H9 (cell line): ENCODE data around the gene PHACTR1. TPM values are rescaled to one million over a fixed set of nuclear protein-coding genes. Genes with fewer than 3 reads are reported as not detected.

ENCODE experiments used
- DNase-seq: peaks from one replicate; pipeline ENCODE4 v3.0.0-alpha.2; 2017
- H2AFZ ChIP-seq: one replicate; pipeline ENCODE4 v1.6.1; 2013; ENCODE audit warnings: mild to moderate bottlenecking, low read length, control low read depth, moderate library complexity
- H2AK5ac ChIP-seq: 2 replicates; pipeline ENCODE4 v1.6.1; 2013; ENCODE audit warnings: low read length, control low read depth, mixed read lengths; ENCODE audit not compliant: insufficient read length
- H2BK120ac ChIP-seq: one replicate; pipeline ENCODE4 v1.6.1; 2013; ENCODE audit warnings: low read depth, mild to moderate bottlenecking, low read length, control low read depth, inconsistent platforms; ENCODE audit not compliant: poor library complexity, severe bottlenecking
- H2BK12ac ChIP-seq: 2 replicates; pipeline ENCODE4 v1.6.1; 2013; ENCODE audit warnings: low read length, control low read depth, mixed read lengths, low read depth; ENCODE audit not compliant: insufficient read length
- H2BK15ac ChIP-seq: 2 replicates; pipeline ENCODE4 v1.6.1; 2013; ENCODE audit warnings: low read depth, low read length, control low read depth
- H2BK20ac ChIP-seq: one replicate; pipeline ENCODE4 v1.6.1; 2013; ENCODE audit warnings: low read depth, mild to moderate bottlenecking, low read length, control low read depth, inconsistent platforms; ENCODE audit not compliant: poor library complexity, severe bottlenecking
- H2BK5ac ChIP-seq: 2 replicates; pipeline ENCODE4 v1.6.1; 2013; ENCODE audit warnings: low read length, control low read depth, mixed read lengths; ENCODE audit not compliant: insufficient read length
- H3K14ac ChIP-seq: 2 replicates; pipeline ENCODE4 v1.6.1; 2013; ENCODE audit warnings: low read length, control low read depth; ENCODE audit not compliant: insufficient read depth
- H3K18ac ChIP-seq: 2 replicates; pipeline ENCODE4 v1.6.1; 2013; ENCODE audit warnings: low read depth, mild to moderate bottlenecking, mixed read lengths, low read length, control low read depth; ENCODE audit not compliant: insufficient read length
- H3K23ac ChIP-seq: 2 replicates; pipeline ENCODE4 v1.6.1; 2013; ENCODE audit warnings: low read length, control low read depth, mixed read lengths, low read depth; ENCODE audit not compliant: insufficient read length
- H3K23me2 ChIP-seq: 2 replicates; pipeline ENCODE4 v1.6.1; 2013; ENCODE audit warnings: low read depth, mild to moderate bottlenecking, mixed read lengths, low read length, control low read depth; ENCODE audit not compliant: insufficient read length, poor library complexity, severe bottlenecking
- H3K27ac ChIP-seq: 2 replicates; pipeline ENCODE4 v1.5.1; 2013; ENCODE audit warnings: low read length, control low read depth, mixed read lengths, low read depth; ENCODE audit not compliant: insufficient read length
- H3K27me3 ChIP-seq: 2 replicates; pipeline ENCODE4 v1.6.1; 2013; ENCODE audit warnings: low read length, control low read depth, inconsistent platforms; ENCODE audit not compliant: insufficient read depth
- H3K4ac ChIP-seq: 2 replicates; pipeline ENCODE4 v1.6.1; 2013; ENCODE audit warnings: low read depth, mild to moderate bottlenecking, control low read depth, inconsistent platforms, low read length, moderate library complexity
- H3K4me1 ChIP-seq: 2 replicates; pipeline ENCODE4 v1.6.1; 2013; ENCODE audit warnings: low read length, control low read depth, inconsistent platforms; ENCODE audit not compliant: insufficient read depth
- H3K4me2 ChIP-seq: 2 replicates; pipeline ENCODE4 v1.6.1; 2013; ENCODE audit warnings: low read length, control low read depth, mixed read lengths; ENCODE audit not compliant: insufficient read length, insufficient read depth
- H3K56ac ChIP-seq: 2 replicates; pipeline ENCODE4 v1.6.1; 2013; ENCODE audit warnings: low read depth, mild to moderate bottlenecking, mixed read lengths, low read length, control low read depth; ENCODE audit not compliant: insufficient read length
- H3K79me1 ChIP-seq: 2 replicates; pipeline ENCODE4 v1.6.1; 2013; ENCODE audit warnings: low read depth, mild to moderate bottlenecking, moderate library complexity, low read length, control low read depth, inconsistent platforms; ENCODE audit not compliant: insufficient read depth, poor library complexity, severe bottlenecking
- H3K79me2 ChIP-seq: 2 replicates; pipeline ENCODE4 v1.6.1; 2013; ENCODE audit warnings: low read length, control low read depth, inconsistent platforms; ENCODE audit not compliant: insufficient read depth
- H3K9ac ChIP-seq: 2 replicates; pipeline ENCODE4 v1.6.1; 2013; ENCODE audit warnings: low read length, control low read depth, mixed read lengths; ENCODE audit not compliant: insufficient read length; ENCODE audit errors: extremely low read depth
- H3K9me3 ChIP-seq: one replicate; pipeline ENCODE4 v1.6.1; 2013; ENCODE audit warnings: low read depth, low read length, inconsistent platforms; ENCODE audit not compliant: control insufficient read depth
- H3T11ph ChIP-seq: one replicate; pipeline ENCODE4 v1.6.1; 2013; ENCODE audit warnings: mild to moderate bottlenecking, low read length, control low read depth, inconsistent platforms
- H4K20me1 ChIP-seq: one replicate; pipeline ENCODE4 v1.6.1; 2013; ENCODE audit not compliant: control insufficient read depth, insufficient read length, insufficient read depth
- H4K5ac ChIP-seq: 2 replicates; pipeline ENCODE4 v1.6.1; 2013; ENCODE audit warnings: low read depth, mild to moderate bottlenecking, mixed read lengths, low read length, control low read depth; ENCODE audit not compliant: insufficient read length
- H4K8ac ChIP-seq: replicated peaks from 2 replicates; pipeline ENCODE4 v1.6.1; 2013; ENCODE audit warnings: low read length, control low read depth, mixed read lengths, low read depth; ENCODE audit not compliant: insufficient read length
- H4K91ac ChIP-seq: 2 replicates; pipeline ENCODE4 v1.6.1; 2013; ENCODE audit warnings: low read depth, mild to moderate bottlenecking, moderate library complexity, mixed read lengths, low read length, control low read depth; ENCODE audit not compliant: insufficient read length
- H3K27ac Mint-ChIP-seq, 3 experiments: 2 replicates in 2 of 3; 3 replicates in 1 of 3; pipeline ENCODE4 v1.8.0; 2020 to 2021; ENCODE audit warnings: mixed read lengths in 3 of 3, mild to moderate bottlenecking in 1 of 3, moderate library complexity in 1 of 3
- H3K27me3 Mint-ChIP-seq: 2 replicates; pipeline ENCODE4 v1.8.0; 2021; ENCODE audit warnings: low read depth, mild to moderate bottlenecking, moderate library complexity, mixed read lengths
- H3K36me3 Mint-ChIP-seq, 3 experiments: 2 replicates in 2 of 3; 3 replicates in 1 of 3; pipeline ENCODE4 v1.8.0; 2020 to 2021; ENCODE audit warnings: low read depth in 3 of 3, mixed read lengths in 3 of 3; ENCODE audit not compliant: insufficient read depth in 1 of 3
- H3K4me1 Mint-ChIP-seq, 2 experiments: 2 replicates each; pipeline ENCODE4 v1.8.0; 2020; ENCODE audit warnings: mixed read lengths in 2 of 2
- H3K4me3 Mint-ChIP-seq, 2 experiments: 2 replicates in 1 of 2; 3 replicates in 1 of 2; pipeline ENCODE4 v1.8.0; 2020 to 2021; ENCODE audit warnings: mild to moderate bottlenecking in 2 of 2, mixed read lengths in 2 of 2, moderate library complexity in 1 of 2
- H3K9me3 Mint-ChIP-seq, 2 experiments: 2 replicates in 1 of 2; 3 replicates in 1 of 2; pipeline ENCODE4 v1.8.0; 2020; ENCODE audit warnings: mild to moderate bottlenecking in 2 of 2, mixed read lengths in 2 of 2, moderate library complexity in 1 of 2
- CTCF ChIP-seq: fragments of 200-600 bp; sonication (generic); conservative IDR thresholded peaks from 3 replicates; pipeline ENCODE4 v1.8.0; 2021; ENCODE audit warnings: antibody characterized with exemption, mild to moderate bottlenecking
- WGBS: extraction: QIAGEN DNeasy Blood & Tissue Kit; methylation state at CpG from one replicate; pipeline ENCODE4 v1.1.7; 2013; ENCODE audit warnings: missing lambda C conversion rate, low lambda C conversion rate, mixed read lengths; ENCODE audit not compliant: insufficient read length; ENCODE audit errors: extremely low coverage; 5-methylcytosine and 5-hydroxymethylcytosine counted together
- total RNA-seq: library from RNA; stranded (reverse); gene quantifications from 2 replicates; pipeline ENCODE4 v1.2.1, GENCODE V29; 2021

The PHACTR1 gene
- total RNA-seq, 1 experiment from 2014 or later: 15.9 TPM

GRCh38 chr6:13081189-13081563, 364.6 kb downstream of the PHACTR1 start:
- Histone ChIP-seq H3K56ac (no peak overlapping the region), H3K9me3 (no peaks in the 10 kb centered on the region), H4K8ac (no peak overlapping the region), H2AFZ (no peak overlapping the region), H3K4me1 (peaks cover 4% of the 10 kb centered on the region; the same call in 1 of the 2 replicates), H4K5ac (no peak overlapping the region), H3K4ac (no peak overlapping the region), H2AK5ac (no peak overlapping the region), H4K91ac (no peak overlapping the region), H2BK15ac (no peak overlapping the region), H2BK12ac (no peak overlapping the region), H3K79me1 (no peaks in the 10 kb centered on the region), H3K9ac (no peak overlapping the region), H3K23me2 (no peaks in the 10 kb centered on the region), H2BK5ac (no peak overlapping the region), H3K27ac (no peak overlapping the region), H3K79me2 (no peaks in the 10 kb centered on the region), H3K18ac (no peak overlapping the region), H3K23ac (no peak overlapping the region), H3T11ph (no peak overlapping the region), H4K20me1 (no peaks in the 10 kb centered on the region), H3K14ac (no peak overlapping the region), H3K4me2 (no peak overlapping the region), H2BK20ac (no peak overlapping the region), H3K27me3 (no peaks in the 10 kb centered on the region), H2BK120ac (no peak overlapping the region)
- H3K4me1 Mint-ChIP-seq: peaks cover 22 to 23% of the 10 kb centered on the region in 2 experiments
- H3K4me3 Mint-ChIP-seq: no peak overlapping the region
- H3K36me3 Mint-ChIP-seq: no peaks in the 10 kb centered on the region; a peak in 1 of 7 replicates
- no peak overlapping the region for H3K27ac Mint-ChIP-seq
- DNase-seq: no peak
- peaks cover under 1 to 2% of the 10 kb centered on the region in 2 experiments; a peak in 2 of 5 replicates for H3K9me3 Mint-ChIP-seq
- TF ChIP-seq CTCF: no peak
- WGBS: no CpG with 5 or more reads among the region's 4 CpGs
- H3K27me3 Mint-ChIP-seq: no peaks in the 10 kb centered on the region; the same call in 1 of the 2 replicates
